Measurements from ENCODE around the gene BHMT.

GRCh38 chr5:79130781-79131180 is 19.2 kb downstream of the BHMT start:
- TF ChIP-seq, protein P1, sequence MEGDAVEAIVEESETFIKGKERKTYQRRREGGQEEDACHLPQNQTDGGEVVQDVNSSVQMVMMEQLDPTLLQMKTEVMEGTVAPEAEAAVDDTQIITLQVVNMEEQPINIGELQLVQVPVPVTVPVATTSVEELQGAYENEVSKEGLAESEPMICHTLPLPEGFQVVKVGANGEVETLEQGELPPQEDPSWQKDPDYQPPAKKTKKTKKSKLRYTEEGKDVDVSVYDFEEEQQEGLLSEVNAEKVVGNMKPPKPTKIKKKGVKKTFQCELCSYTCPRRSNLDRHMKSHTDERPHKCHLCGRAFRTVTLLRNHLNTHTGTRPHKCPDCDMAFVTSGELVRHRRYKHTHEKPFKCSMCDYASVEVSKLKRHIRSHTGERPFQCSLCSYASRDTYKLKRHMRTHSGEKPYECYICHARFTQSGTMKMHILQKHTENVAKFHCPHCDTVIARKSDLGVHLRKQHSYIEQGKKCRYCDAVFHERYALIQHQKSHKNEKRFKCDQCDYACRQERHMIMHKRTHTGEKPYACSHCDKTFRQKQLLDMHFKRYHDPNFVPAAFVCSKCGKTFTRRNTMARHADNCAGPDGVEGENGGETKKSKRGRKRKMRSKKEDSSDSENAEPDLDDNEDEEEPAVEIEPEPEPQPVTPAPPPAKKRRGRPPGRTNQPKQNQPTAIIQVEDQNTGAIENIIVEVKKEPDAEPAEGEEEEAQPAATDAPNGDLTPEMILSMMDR (IDR thresholded peaks at IDR 0.05), result no peak
- no peak for TF ChIP-seq POLR2A (IDR thresholded peaks at IDR 0.05)
- no peak for TF ChIP-seq EP300 (IDR thresholded peaks at IDR 0.05)

All from tibial nerve (tissue), 4 donors.